Stimulated activated effector memory CD8-positive, alpha-beta T cell treated with anti-CD3 and anti-CD28 coated beads, Interleukin-12 subunit alpha, Interleukin-12 subunit beta, amount 100 ng/mL, for 72 hours (primary cell): ENCODE results near the gene PACSIN3.

Source experiments
- ATAC-seq: fragments of 150-1000 bp; cut with Tn5 transposase; 2 replicates; pipeline ENCODE4 v1.10.0; 2021
- DNase-seq, 2 donors: peaks; one replicate each; pipeline ENCODE4 v3.0.0; 2021 to 2022; ENCODE audit warnings: low spot score in 2 of 2
- H3K27ac Mint-ChIP-seq: one replicate; pipeline ENCODE4 v1.8.0; 2022; ENCODE audit warnings: mild to moderate bottlenecking, mixed read lengths
- H3K36me3 Mint-ChIP-seq: one replicate; pipeline ENCODE4 v1.8.0; 2022; ENCODE audit warnings: mild to moderate bottlenecking, mixed read lengths
- H3K4me1 Mint-ChIP-seq: one replicate; pipeline ENCODE4 v1.8.0; 2022; ENCODE audit warnings: mixed read lengths
- H3K4me3 Mint-ChIP-seq: one replicate; pipeline ENCODE4 v1.8.0; 2022; ENCODE audit warnings: mild to moderate bottlenecking, mixed read lengths
- H3K9me3 Mint-ChIP-seq: one replicate; pipeline ENCODE4 v1.8.0; 2022; ENCODE audit warnings: mixed read lengths

Gene PACSIN3

GRCh38 chr11:47171856-47172255, 14.4 kb downstream of the PACSIN3 start:
- peaks cover 96% of the 10 kb centered on the region for H3K36me3 Mint-ChIP-seq
- no peak for ATAC-seq
- peak overlapping the region; percentile 74 for H3K27ac Mint-ChIP-seq

GRCh38 chr11:47171061-47171838, 15.0 kb downstream of the PACSIN3 start:
- no peak for ATAC-seq
- peaks cover 38% of the 10 kb centered on the region for H3K4me1 Mint-ChIP-seq
- peaks cover 97% of the 10 kb centered on the region for H3K36me3 Mint-ChIP-seq
- H3K9me3 Mint-ChIP-seq, result no peaks in the 10 kb centered on the region
- H3K4me3 Mint-ChIP-seq, result no peak overlapping the region
- peak overlapping the region; percentile 74 for H3K27ac Mint-ChIP-seq
- DNase-seq, result no peak

More at GRCh38 chr11:47171856-47172255, 14.4 kb downstream of the PACSIN3 start:
- Mint-ChIP-seq H3K9me3 (no peaks in the 10 kb centered on the region), H3K4me3 (no peak overlapping the region), H3K4me1 (peaks cover 38% of the 10 kb centered on the region)
- no peak for DNase-seq

GRCh38 chr11:47166368-47166767, 19.9 kb downstream of the PACSIN3 start:
- no peak for ATAC-seq
- no peaks in the 10 kb centered on the region for H3K9me3 Mint-ChIP-seq
- H3K4me3 Mint-ChIP-seq, result no peak overlapping the region
- no peak overlapping the region for H3K27ac Mint-ChIP-seq
- no peak for DNase-seq
- H3K4me1 Mint-ChIP-seq, result peaks cover 2% of the 10 kb centered on the region
- H3K36me3 Mint-ChIP-seq, result peaks cover 84% of the 10 kb centered on the region

GRCh38 chr11:47165253-47165840, 20.9 kb downstream of the PACSIN3 start:
- DNase-seq (no peak), ATAC-seq (no peak)
- Mint-ChIP-seq H3K36me3 (peaks cover 73% of the 10 kb centered on the region), H3K9me3 (no peaks in the 10 kb centered on the region), H3K27ac (no peak overlapping the region), H3K4me3 (no peak overlapping the region), H3K4me1 (no peaks in the 10 kb centered on the region)

GRCh38 chr11:47164321-47164720, 21.9 kb downstream of the PACSIN3 start:
- Mint-ChIP-seq H3K4me3 (no peak overlapping the region), H3K9me3 (no peaks in the 10 kb centered on the region), H3K27ac (peak overlapping the region; percentile 50), H3K36me3 (peaks cover 72% of the 10 kb centered on the region), H3K4me1 (no peaks in the 10 kb centered on the region)
- DNase-seq, result no peak
- no peak for ATAC-seq

- no peak for DNase-seq
- H3K9me3 Mint-ChIP-seq, result no peaks in the 10 kb centered on the region
- peaks cover 72% of the 10 kb centered on the region for H3K36me3 Mint-ChIP-seq
- no peaks in the 10 kb centered on the region for H3K4me1 Mint-ChIP-seq
- peak overlapping the region; percentile 50 for H3K27ac Mint-ChIP-seq
- no peak for ATAC-seq
- H3K4me3 Mint-ChIP-seq, result no peak overlapping the region
Observed at GRCh38 chr11:47163898-47164297, 22.3 kb downstream of the PACSIN3 start.

- DNase-seq (no peak), ATAC-seq (no peak)
- Mint-ChIP-seq H3K4me1 (no peaks in the 10 kb centered on the region), H3K4me3 (no peak overlapping the region), H3K27ac (no peak overlapping the region), H3K9me3 (no peaks in the 10 kb centered on the region), H3K36me3 (peaks cover 65% of the 10 kb centered on the region)
Observed at GRCh38 chr11:47163193-47163592, 23.0 kb downstream of the PACSIN3 start.

GRCh38 chr11:47162426-47162825, 23.8 kb downstream of the PACSIN3 start:
- ATAC-seq (no peak), DNase-seq (no peak)
- H3K36me3 Mint-ChIP-seq, result peaks cover 57% of the 10 kb centered on the region
- no peak overlapping the region for H3K4me3 Mint-ChIP-seq
- no peaks in the 10 kb centered on the region for H3K4me1 Mint-ChIP-seq
- H3K9me3 Mint-ChIP-seq, result no peaks in the 10 kb centered on the region
- H3K27ac Mint-ChIP-seq, result peak overlapping the region; percentile 43

- Mint-ChIP-seq H3K27ac (no peak overlapping the region), H3K4me3 (no peak overlapping the region), H3K4me1 (no peaks in the 10 kb centered on the region), H3K9me3 (no peaks in the 10 kb centered on the region), H3K36me3 (peaks cover 52% of the 10 kb centered on the region)
- DNase-seq, result no peak
- ATAC-seq, result no peak
Observed at GRCh38 chr11:47161890-47162289, 24.3 kb downstream of the PACSIN3 start.

- ATAC-seq, result peak; percentile 85
- peak; percentile 54 to 76 for DNase-seq
- Mint-ChIP-seq H3K27ac (no peak overlapping the region), H3K4me1 (no peaks in the 10 kb centered on the region), H3K4me3 (no peak overlapping the region), H3K9me3 (no peaks in the 10 kb centered on the region), H3K36me3 (peaks cover 46% of the 10 kb centered on the region)
Observed at GRCh38 chr11:47161134-47161854, 24.9 kb downstream of the PACSIN3 start.

GRCh38 chr11:47160753-47161133, 25.5 kb downstream of the PACSIN3 start:
- Mint-ChIP-seq H3K27ac (no peak overlapping the region), H3K36me3 (peaks cover 41% of the 10 kb centered on the region), H3K4me3 (no peak overlapping the region), H3K9me3 (no peaks in the 10 kb centered on the region), H3K4me1 (no peaks in the 10 kb centered on the region)
- ATAC-seq (no peak), DNase-seq (no peak)

GRCh38 chr11:47158242-47158641, 28.0 kb downstream of the PACSIN3 start:
- H3K9me3 Mint-ChIP-seq, result no peaks in the 10 kb centered on the region
- ATAC-seq (no peak), DNase-seq (no peak)
- no peak overlapping the region for H3K4me3 Mint-ChIP-seq
- peak overlapping the region; percentile 12 for H3K27ac Mint-ChIP-seq
- peaks cover 23% of the 10 kb centered on the region for H3K4me1 Mint-ChIP-seq
- H3K36me3 Mint-ChIP-seq, result peaks cover 22% of the 10 kb centered on the region

GRCh38 chr11:47157805-47158204, 28.4 kb downstream of the PACSIN3 start:
- Mint-ChIP-seq H3K9me3 (no peaks in the 10 kb centered on the region), H3K4me3 (no peak overlapping the region), H3K4me1 (peaks cover 27% of the 10 kb centered on the region), H3K27ac (peak overlapping the region; percentile 12), H3K36me3 (peaks cover 18% of the 10 kb centered on the region)
- no peak for DNase-seq
- no peak for ATAC-seq

- ATAC-seq, result no peak
- no peak overlapping the region for H3K4me3 Mint-ChIP-seq
- H3K27ac Mint-ChIP-seq, result no peak overlapping the region
Observed at GRCh38 chr11:47156951-47157350, 29.3 kb downstream of the PACSIN3 start.

GRCh38 chr11:47156333-47156732, 29.9 kb downstream of the PACSIN3 start:
- no peak overlapping the region for H3K4me3 Mint-ChIP-seq
- H3K27ac Mint-ChIP-seq, result peak overlapping the region; percentile 29

More at GRCh38 chr11:47156951-47157350, 29.3 kb downstream of the PACSIN3 start:
- peaks cover 29% of the 10 kb centered on the region for H3K4me1 Mint-ChIP-seq
- H3K36me3 Mint-ChIP-seq, result peaks cover 13% of the 10 kb centered on the region
- no peak for DNase-seq
- no peaks in the 10 kb centered on the region for H3K9me3 Mint-ChIP-seq

More at GRCh38 chr11:47156333-47156732, 29.9 kb downstream of the PACSIN3 start:
- peaks cover 13% of the 10 kb centered on the region for H3K36me3 Mint-ChIP-seq
- H3K9me3 Mint-ChIP-seq, result no peaks in the 10 kb centered on the region
- DNase-seq (no peak), ATAC-seq (no peak)
- H3K4me1 Mint-ChIP-seq, result peaks cover 29% of the 10 kb centered on the region
